HG03460 (cell line): Measurements from ENCODE around the gene SUPT3H.

ENCODE experiments used
- ATAC-seq: cut with Tn5 transposase; IDR thresholded peaks from one replicate; pipeline ENCODE4 v1.9.1; 2021; ENCODE audit not compliant: unreplicated experiment

SUPT3H gene

DNA sequence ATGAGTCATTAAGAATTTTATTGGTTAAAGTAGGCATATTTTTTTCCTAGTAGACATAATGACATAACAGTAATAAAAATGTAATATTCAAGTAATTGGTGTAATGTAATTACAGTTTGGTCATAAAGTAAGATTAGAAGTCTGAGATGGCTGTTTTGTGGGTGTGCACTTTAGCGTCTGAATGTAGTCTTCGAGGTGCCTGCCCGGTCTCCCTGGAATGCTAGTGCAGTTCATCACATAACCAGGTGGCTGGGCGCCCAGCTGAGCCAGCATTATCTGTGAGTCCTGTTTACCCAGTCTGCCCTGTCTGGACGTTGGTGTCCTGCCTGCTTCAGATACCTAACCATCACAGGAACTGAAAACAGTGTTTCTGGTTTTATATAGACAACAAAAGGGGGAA lies 571.1 kb downstream of the SUPT3H start:
- ATAC-seq: no peak

DNA sequence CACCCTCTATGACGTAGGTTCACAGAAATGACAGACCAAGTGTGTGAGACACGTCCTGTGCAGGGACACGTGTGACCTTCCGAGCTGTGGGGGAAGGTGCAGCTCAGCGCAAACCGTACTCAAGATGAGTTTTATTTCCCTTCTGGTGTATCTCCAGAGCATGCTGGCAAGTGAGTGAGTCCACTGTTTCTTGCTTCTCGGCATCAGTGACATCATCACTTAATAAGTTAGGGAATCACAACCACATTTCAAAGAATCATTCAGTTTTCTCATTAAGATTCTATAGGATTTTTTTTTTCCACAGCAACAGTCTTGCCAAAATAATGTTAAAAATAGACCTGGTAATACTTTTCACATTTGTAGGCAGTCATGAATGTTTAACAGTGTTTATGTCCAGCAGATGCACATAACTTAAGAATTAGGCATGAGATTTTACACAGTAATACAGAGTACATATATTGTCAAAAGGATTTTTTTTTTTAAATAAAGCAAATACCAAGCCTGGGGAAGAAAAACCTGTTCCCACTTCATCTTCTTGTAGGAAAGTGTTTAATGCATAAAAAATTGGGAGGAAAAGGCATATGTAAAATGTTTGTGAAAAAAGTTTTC lies 572.4 kb downstream of the SUPT3H start:
- ATAC-seq: no peak

DNA sequence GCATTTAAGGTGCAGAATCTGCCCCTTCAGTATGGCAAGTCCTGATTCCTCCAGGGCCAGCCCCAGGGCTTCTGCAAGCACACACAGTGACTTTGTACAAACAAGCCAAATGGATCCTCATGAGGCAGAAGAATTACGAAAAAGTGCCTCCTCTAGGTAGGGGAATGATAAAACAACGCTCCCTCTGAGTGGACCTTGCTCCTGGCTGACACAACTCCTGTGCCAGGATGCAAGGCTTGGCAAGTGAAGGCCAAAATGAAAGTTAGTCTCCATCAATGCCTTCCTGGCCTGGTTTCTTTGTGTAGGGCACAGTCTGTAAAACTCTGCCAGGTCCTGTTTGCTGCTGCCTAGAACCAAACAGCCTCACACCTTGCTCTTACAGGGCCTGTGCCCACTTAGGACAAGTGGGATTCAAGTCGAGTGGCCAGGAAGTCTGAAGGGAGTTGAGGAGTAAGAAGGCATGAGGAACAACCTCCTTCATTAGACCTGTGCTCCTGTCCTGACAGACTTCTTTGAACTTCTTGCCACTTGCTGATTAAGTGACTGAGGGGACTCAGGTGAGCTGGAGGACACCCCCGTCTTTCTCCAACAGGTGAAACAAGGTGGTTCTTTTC lies 573.1 kb downstream of the SUPT3H start:
- ATAC-seq: no peak

DNA sequence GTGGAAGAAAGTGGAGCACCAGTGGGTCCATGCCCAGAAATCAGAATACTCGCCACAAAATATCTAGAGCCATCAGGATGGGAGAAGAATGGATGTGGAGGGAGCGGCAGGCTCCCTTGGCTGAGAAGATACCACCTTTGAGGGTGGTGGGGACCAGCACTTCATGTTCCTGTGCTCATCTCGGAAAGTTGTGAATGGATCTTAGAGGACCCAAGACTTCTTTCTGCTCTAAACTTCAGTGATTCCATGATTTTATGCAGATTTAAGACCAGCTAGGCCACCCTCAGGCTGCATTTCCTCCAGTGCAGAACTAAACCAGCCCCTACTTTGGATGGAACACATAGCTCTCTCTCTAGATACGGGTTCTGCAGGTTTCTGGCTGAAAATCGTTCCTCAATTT lies 573.7 kb downstream of the SUPT3H start:
- ATAC-seq: no peak

DNA sequence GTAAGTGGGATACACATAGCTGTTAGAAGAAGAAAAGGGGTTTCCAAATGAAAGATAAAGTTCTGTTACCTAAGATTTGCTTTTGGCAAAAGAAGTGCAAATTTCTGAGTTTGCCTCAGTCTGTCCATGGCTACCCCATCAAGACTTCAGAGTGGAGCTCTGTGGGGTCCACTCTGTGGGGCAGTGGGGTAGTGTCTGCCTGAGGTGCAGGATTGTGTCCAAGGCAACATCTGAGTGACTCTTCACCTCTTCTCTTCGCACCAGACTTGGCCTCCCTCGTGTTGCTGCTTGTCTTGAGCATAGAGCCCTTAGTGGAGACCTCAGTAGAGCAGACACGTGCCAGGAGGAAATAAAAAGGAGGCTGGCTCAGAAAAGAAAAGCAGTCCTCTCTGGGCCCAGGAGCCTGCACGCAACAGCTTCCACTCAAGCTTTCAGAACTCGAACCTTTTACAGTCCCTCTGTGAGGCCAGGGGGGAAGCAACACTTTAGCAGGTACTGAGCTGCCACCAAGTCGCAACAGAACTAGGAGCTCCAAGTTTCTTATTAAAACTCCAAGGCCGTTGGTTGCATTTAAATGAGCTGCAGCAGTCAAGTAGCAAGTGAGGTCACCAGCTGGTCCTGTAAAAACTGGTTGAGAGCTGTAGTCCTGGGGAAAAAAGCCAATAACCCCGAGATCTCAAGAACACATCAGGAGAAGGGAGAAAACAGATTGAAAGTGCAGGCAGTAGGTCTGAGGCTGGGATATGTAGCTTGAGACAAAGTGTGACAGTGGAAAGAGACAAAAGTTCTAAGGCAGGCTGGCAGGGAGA lies 576.7 kb downstream of the SUPT3H start:
- ATAC-seq: no peak

DNA sequence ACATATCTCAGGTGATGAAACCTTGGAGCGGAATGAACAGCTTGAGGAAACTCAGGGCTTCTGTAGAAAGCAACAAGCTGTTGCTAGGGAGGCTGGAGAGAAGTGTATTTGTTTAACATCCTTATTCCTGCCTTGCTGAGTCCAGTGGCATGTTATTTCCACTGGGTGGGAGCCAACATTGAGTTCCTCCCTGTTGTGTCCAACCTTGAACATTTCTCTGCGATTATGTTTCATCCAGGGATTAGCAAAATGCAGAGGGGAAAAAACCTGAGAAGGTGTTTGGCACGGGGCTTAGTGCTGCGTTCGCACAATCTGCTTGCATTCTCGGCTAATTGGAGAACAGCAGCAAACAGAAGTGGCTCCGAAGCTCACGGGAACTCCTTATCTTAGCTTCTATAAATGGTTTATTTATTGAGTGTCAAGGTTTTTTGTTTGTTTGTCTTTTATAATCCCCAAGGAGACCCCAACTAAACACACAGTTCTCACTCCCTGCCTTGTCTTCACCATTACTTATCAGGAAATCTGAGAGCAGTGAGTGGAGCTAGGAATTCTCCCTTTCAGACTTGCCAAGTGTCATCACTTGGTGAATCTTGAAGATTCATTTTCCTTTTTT lies 577.5 kb downstream of the SUPT3H start:
- ATAC-seq: no peak

DNA sequence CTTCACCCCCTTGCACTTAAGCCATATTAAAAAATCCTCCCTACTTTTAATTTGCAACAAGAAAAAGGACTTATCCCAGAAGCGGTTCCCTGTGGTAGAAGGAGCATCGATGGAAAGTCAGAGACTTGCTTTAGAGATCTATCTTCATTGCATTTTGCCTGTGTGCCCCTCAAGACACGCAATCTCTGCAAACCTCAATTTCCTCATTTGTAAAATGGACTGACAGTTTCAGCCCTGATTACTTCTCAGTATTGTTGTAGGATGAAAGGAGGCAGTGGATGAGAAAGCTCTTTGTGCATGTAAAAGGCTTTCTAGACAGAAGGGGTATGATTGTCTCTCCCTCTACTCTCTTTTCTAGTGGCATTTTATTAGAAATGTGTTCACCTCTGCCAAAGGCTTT lies 580.0 kb downstream of the SUPT3H start:
- ATAC-seq: no peak

DNA sequence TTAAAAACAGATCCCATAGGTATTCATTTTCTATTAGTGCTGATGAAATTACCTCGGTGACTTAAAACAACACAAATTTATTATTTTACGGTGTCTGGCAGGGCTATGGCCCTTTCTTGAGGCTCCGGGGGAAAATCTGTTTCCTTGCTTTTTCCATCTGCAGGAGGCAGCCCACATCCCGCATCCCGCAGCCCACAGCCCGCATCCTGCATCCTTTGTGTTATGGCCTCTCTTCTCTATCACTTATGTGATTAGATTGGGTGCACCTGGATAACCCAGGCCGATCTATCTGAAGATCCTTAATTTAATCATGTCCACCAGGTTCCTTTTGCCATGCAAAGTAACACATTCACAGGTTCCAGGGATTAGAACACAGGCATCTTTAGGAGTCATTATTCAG lies 582.4 kb downstream of the SUPT3H start:
- ATAC-seq: no peak

DNA sequence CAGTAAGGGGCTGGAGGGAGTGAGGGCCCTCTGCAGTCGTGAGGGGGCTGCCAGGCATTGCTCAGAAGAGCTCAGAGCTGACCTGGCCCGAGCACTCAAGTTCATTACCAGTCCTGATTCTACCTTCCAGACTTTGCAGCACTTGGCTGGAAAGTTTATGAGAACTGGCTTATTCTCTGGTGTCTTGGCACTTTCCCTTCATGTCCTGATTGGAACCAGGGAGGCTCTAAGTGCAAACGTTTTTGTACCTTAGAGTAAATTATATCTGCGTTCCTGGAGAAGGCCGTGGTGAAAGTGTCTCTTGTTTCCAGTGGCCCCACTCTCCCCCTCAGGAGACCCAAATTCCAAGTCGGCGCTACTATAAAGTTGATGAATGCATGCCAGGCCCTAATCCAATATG lies 587.9 kb downstream of the SUPT3H start:
- no peak for ATAC-seq

DNA sequence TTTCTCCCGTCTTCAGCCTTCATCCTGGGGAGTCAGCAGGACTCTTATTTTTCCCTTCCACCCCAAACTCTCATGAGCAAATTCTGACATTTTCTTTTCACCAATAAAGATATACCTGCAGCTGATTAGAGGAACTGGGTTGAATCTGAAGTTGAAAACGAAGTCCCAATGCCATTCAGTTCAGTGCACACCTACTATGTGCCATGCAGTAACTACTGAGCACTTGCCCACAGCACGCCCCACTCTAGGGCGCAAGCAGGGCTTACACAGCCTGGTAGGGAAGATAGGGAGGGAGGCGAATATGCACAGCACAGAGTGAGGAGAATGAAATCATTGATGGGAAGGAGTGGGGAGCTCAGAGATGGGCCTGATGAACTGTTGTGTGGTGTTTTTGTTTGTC lies 588.7 kb downstream of the SUPT3H start:
- ATAC-seq: no peak

DNA sequence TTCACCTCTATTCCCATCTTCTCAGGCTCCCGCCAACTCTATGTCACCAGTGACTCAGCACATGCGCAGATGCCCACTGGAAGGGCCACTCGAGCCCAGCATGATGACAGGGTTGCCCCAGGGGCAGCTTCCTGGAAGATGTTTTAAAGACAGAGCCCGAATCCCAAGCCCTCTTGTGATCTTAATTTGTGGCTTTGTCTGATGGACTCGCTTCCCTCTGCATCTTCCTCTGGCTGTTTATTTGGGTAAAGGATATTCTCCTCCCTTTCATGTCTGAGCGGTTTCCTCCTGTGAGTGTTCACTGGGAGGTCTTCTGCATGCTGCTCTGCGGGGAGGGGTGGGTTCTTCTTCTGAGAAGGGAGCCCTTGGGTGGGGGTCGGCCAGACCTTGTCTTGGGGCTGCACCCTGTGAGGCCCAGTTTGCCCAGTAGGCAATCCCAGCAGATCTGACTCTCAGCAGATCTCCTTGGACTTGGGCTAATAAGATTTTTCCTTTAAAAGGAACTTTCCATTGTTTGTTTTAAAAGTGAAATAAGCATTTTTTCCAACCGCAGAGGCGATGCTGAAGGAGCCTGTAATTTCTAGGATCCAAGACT lies 589.2 kb downstream of the SUPT3H start:
- no peak for ATAC-seq

DNA sequence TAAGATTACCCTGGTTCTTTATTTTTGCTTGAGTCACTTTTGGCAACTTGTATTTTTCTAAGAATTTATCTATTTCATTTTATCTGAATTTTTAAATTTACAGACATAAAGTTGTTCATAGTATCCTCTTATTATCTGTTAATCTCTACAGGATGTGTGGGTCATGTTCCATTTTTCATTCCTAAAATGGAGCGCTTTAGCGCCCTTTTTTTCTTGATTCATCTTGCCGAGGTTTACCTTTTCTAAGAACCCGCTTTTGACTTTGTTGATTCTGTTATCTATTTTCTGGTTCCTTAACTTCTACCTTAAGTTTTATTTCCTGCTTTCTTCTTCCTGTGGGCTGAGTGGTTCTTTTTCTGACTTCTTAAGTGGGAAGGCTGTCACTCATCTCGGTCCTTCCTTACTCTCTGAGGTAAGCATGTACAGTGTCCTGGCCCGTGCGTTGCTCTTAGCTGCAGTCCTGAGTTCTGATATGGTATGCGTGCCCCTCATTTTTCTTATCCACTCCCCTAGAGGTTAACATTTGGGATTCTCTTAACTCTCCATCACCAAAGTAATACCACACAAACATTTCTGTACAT lies 590.4 kb downstream of the SUPT3H start:
- no peak for ATAC-seq

DNA sequence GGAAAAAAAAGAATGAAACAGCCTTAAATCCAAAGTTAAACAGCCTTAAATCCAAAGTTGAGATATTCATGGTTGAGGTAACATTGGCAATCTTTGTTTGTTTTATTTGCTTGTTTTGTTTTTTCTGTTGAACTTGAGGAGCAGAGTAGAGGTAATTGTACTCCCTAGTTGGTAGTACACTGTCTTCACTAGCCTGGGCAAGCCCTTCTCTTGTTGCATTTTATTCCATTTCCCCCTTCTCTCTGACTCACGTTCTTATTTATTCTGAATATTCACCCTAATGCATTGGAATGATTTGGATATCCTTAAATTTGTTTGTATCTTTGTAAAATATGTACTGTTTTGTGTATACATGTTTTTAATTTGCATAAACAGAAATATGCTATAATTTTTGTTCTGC lies 592.6 kb downstream of the SUPT3H start:
- ATAC-seq: no peak

DNA sequence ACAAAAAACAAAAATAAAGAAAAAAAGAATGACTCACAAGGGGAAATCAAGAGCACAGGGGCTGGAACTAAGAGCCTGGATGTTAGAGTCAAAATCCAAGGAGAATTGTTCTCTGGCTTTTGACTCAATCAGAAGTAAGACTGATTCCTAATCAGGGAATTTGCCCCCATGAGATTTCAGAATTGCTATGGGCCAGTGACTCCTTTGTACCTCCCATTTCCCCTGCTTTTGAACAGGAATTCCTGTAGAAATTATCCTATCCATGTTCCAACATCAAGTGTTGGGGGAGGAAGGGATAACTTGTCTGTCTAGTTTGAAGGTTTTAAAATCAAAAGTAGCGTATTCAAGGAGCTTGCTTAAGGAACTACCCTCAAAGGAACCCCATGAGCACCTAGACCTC lies 593.5 kb downstream of the SUPT3H start:
- no peak for ATAC-seq

DNA sequence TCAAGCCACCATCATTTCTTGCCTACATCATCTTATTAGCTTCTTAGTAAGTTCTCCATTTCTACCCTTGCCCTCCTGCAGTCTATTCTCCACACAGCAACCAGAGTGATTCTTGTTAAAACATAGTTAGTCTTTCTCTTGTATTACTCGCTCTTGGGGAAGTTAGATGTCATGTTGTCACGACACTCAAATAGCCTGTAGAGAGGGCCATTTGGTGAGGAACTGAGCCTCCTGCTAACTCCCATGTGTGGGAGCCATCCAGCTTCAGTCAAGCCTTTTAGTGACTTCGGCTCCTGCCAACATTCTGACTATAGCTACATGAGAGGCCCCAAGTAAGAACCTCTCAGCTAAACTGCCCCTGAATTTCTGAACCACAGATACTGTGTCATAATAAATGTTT lies 594.8 kb downstream of the SUPT3H start:
- no peak for ATAC-seq

DNA sequence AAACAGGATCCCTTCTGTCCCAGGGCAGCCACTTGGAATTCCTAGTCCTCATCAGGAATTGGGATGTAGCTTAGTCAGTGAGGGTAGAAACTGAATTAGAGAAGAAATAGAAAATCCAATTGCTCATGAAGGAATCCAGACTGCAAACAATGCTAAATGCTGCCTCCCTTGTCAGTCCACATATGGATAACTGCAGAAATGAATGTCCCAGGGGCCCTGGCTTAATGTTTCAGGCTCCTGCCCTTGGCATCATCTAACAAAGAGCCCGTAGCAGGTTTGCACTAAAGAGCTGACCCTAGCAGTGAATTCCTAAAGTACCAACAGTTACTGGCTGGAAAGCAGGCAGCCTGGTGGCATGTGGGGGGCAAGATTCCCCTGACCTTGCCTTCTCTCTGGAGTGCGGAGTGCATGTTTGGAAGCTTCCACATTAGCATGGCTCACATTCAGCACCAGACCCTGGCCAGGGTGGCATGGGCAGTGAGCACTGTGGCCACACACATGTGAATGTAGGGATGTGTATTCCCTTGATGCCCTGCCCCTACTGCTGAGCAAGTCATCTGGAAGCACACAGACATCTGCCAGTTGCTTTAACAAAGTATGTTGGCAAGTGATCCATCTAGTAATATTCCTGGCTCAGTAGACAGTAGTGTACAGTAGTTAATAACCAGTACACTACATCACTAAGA lies 595.7 kb downstream of the SUPT3H start:
- no peak for ATAC-seq

DNA sequence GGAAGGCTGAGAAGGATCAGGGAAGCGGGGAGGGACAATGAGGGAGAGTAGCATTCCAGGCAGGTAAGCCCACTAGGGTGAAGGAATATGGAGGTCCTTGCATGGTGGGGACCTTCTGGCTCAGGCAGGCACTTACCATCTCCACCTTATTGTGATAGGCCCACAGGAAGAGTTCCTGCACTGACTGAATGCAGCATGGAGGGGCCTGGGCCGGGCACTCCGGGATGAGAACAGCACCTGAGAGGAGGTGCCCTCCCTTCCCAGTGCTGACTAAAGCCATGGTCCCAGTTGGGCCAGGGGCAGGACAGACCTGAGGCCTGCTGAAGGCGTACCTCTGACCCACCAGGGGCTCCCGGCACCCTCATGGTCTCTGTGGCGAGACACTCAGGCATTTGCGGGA lies 597.6 kb downstream of the SUPT3H start:
- no peak for ATAC-seq

DNA sequence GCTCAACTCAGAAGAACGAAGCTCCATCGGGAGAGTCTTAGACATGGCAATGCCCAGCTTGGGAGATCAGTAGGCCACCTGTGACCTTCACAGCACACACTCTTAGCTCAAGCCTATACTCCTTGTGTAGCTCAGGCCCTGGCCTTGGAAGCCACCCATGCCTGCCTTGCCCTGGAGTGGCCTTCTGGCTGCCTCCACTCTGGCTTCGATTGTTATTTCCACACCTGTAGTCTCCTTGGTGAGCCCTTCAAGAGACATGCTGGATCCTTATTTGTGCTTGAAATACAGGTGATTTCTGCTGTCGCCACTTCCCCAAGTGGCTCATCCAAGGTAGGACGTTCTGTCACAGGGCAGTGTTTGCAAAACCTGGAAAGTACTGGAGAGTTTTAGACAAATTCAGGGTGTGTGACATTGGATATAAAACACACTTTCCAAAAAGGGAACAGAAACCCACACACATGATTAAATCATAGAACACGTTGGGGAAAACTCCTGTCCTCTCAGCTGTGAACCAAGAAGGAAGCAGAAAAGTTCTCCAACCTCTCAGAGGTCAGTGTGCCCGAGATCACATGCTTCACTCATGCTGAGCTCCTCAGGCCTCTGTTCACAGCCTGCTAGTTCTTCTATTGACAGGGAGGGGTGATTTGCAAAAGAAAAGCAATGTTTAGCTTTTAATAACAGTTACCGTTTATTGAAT lies 598.5 kb downstream of the SUPT3H start:
- no peak for ATAC-seq
